Measurements from ENCODE around the gene SLC34A3.
A peak's percentile ranks its signal among the peaks of the same experiment; 100 is the strongest.

Gene SLC34A3

DNA sequence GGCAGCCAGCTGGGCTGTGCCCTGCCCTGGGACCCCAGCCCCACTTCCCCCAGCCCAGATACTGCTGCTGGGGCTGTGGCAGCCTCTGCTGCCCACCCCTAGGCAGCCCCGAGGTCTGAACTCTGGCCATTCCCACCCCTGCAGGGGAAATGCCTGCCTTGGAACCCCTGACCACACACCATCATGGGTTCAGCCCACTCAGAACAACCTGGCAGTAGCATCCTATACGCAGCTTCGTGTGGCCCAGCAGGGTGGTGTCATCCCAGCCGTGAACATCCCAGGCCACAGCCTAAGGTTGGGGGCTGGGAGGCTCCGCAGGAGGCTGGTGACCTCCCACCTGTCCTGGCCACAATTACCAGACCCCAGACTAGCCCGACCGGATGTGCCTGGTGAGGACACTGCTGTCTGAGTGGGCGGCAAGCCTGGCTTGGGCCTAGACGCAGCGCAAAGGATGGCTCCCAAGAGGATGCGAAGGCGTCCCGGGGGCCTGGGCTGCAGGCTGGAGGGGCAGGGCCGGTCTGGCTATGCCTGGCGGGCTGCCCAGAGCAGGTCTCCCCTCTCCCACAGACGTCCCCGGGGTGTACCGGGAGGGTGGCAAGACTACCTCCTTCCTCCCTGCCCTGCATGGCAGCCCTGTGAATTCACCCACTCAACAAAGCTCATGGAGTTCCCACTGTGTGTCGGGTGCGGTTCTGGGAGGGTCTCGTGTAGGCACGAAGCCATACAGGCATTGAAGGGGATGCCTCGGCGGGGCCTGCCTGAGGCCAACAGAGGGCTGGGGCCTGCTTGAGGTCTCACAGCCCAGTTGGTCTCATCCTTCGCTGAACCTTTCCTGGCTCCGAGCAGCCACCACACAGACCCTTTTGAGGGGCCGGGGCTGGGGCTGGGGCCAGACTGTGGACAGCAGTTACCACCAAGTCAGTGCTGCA lies 1.5 kb upstream of the SLC34A3 start:
- TF ChIP-seq, protein P1, sequence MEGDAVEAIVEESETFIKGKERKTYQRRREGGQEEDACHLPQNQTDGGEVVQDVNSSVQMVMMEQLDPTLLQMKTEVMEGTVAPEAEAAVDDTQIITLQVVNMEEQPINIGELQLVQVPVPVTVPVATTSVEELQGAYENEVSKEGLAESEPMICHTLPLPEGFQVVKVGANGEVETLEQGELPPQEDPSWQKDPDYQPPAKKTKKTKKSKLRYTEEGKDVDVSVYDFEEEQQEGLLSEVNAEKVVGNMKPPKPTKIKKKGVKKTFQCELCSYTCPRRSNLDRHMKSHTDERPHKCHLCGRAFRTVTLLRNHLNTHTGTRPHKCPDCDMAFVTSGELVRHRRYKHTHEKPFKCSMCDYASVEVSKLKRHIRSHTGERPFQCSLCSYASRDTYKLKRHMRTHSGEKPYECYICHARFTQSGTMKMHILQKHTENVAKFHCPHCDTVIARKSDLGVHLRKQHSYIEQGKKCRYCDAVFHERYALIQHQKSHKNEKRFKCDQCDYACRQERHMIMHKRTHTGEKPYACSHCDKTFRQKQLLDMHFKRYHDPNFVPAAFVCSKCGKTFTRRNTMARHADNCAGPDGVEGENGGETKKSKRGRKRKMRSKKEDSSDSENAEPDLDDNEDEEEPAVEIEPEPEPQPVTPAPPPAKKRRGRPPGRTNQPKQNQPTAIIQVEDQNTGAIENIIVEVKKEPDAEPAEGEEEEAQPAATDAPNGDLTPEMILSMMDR (IDR thresholded peaks at IDR 0.05; ENCODE audit: unreplicated experiment in 3 of 3) = no peak
- Mint-ChIP-seq H3K9me3 (no peaks in the 10 kb centered on the region), H3K36me3 (ENCODE audit: low read depth) (no peaks in the 10 kb centered on the region), H3K27ac (peak overlapping the region in 2 of 3 experiments; percentile 72 to 73), H3K27me3 (ENCODE audit: low read depth) (peaks cover 4% of the 10 kb centered on the region), H3K4me1 (peaks cover 5% of the 10 kb centered on the region), H3K4me3 (no peak overlapping the region)

DNA sequence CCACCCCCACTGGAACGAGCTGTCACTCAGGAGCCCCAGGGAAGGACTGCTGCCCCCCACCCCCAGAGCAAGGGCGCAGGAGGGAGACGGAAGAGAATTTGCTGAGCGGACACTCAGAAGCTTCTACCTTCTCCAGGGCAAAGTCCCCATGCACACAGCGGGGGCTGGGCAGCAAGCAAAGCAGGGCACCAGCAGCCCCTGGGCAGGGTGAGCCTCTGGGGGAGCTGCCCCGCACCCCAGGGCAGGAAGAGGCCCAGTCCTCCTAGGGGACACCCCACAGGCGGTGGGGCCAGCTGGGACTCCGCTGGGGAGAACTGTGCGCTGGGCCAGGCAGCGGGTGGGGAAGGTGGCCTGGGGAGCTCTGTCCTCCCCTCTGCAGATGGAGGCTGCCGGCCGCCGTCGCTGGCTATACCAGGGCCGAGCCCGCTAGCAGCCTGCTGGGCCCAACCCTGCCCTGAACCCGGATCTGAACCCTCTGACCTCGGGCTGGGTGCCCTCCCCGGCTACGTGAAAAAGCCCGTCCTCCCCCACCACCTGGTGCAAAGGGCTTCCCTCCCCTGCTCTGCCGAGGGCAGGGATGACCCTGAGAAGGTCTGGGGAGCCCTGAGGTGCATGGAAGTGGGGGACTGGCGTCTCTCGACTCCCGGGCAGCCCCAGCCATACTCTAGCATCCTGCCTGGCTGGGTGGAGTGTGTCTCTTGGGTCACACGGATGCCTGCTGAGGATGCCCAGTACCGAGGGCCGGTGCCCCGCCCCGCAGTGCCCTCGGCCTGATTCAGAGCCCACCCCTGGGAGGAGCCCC lies 597 bp upstream of the SLC34A3 start:
- H3K27me3 Mint-ChIP-seq (ENCODE audit: low read depth) = peaks cover 7% of the 10 kb centered on the region
- H3K9me3 Mint-ChIP-seq = no peaks in the 10 kb centered on the region
- no peaks in the 10 kb centered on the region for H3K36me3 Mint-ChIP-seq (ENCODE audit: low read depth)
- H3K27ac Mint-ChIP-seq = peak overlapping the region in 2 of 3 experiments; percentile 72 to 73
- H3K4me3 Mint-ChIP-seq = no peak overlapping the region
- TF ChIP-seq, protein P1 (IDR thresholded peaks at IDR 0.05; ENCODE audit: unreplicated experiment in 3 of 3) = no peak
- peaks cover 9% of the 10 kb centered on the region for H3K4me1 Mint-ChIP-seq

DNA sequence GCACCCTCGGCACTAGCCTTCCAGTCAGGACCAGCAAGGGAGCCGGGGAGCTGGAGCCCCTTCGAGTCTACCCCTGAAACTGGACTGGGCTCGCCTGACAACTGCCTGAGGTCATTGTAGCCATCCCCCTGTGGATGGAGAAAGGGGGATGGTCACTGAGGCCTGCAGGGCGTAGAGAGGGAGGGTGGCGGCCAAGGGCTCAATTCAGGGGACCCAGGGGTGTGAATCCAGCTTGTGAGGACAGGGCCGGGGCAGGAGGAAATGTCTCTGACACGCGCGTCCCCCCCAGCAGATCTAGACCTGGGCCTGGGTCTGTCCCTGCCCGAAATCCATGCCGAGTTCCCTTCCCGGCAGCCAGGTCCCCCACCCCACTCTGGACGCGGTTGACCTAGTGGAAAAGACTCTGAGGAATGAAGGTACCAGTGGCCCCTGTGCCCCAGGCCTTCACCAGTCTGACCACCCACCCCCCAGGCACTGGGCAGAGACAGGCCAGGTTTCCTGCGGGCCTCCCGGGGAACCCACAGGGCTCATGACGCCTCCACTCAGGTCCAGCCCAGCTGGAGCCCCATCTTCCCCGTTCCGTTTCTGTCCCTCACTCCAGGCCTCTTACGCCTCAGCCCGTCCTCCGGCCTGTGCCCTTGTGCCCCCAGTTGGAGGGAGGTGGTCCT lies 805 bp downstream of the SLC34A3 start:
- TF ChIP-seq, protein P1 (IDR thresholded peaks at IDR 0.05; ENCODE audit: unreplicated experiment in 3 of 3) = no peak
- peaks cover 9% of the 10 kb centered on the region for H3K4me1 Mint-ChIP-seq
- no peak overlapping the region for H3K4me3 Mint-ChIP-seq
- no peaks in the 10 kb centered on the region for H3K9me3 Mint-ChIP-seq
- H3K27me3 Mint-ChIP-seq (ENCODE audit: low read depth) = peaks cover 9% of the 10 kb centered on the region
- no peak overlapping the region for H3K27ac Mint-ChIP-seq
- no peaks in the 10 kb centered on the region for H3K36me3 Mint-ChIP-seq (ENCODE audit: low read depth)

DNA sequence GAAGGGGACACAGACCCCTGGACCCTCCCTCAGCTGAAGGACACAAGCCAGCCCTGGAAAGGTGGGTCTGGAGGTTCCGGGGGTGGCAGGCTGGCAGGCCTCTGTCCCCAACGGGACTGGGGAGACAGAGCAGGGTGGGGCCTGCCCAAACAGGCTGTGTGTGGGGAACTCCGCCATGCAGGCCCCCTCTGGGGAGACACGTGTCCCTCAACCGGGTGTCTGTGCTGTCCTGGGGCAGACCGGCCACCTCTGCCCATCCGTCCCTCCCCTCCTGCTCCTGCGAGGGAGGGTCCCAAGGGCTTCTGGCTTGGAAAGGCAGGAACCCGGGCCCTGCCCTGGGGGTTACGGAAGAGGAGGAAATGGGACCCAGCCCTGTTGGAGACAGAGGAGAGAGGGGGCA lies 1.4 kb downstream of the SLC34A3 start:
- Mint-ChIP-seq H3K36me3 (ENCODE audit: low read depth) (no peaks in the 10 kb centered on the region), H3K27ac (no peak overlapping the region), H3K4me3 (no peak overlapping the region), H3K27me3 (ENCODE audit: low read depth) (peaks cover 9% of the 10 kb centered on the region), H3K9me3 (no peaks in the 10 kb centered on the region), H3K4me1 (peaks cover 9% of the 10 kb centered on the region)
- TF ChIP-seq, protein P1 (IDR thresholded peaks at IDR 0.05; ENCODE audit: unreplicated experiment in 3 of 3) = no peak

DNA sequence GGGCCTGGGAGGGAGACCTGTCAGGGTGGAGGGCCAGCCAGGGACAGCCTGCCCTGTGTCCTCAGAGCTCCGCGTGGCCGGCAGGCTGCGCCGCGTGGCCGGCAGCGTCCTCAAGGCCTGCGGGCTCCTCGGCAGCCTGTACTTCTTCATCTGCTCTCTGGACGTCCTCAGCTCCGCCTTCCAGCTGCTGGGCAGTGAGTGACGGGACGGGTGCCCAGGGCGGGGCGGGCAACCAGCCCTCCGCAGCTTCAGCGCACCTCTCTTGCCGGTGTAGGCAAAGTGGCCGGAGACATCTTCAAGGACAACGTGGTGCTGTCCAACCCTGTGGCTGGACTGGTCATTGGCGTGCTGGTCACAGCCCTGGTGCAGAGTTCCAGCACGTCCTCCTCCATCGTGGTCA lies 1.8 kb downstream of the SLC34A3 start:
- Mint-ChIP-seq H3K36me3 (ENCODE audit: low read depth) (no peaks in the 10 kb centered on the region), H3K4me3 (no peak overlapping the region), H3K27me3 (ENCODE audit: low read depth) (peaks cover 8% of the 10 kb centered on the region), H3K27ac (no peak overlapping the region), H3K9me3 (no peaks in the 10 kb centered on the region), H3K4me1 (peaks cover 10% of the 10 kb centered on the region)
- TF ChIP-seq, protein P1 (IDR thresholded peaks at IDR 0.05; ENCODE audit: unreplicated experiment in 3 of 3) = no peak
